HUES48 (cell line): Measurements from ENCODE around the gene PTPRN2.

Source experiments
- H3K27ac ChIP-seq: one replicate; pipeline ENCODE4 v1.7.0; 2013; ENCODE audit warnings: low read depth, low read length, inconsistent platforms
- H3K27me3 ChIP-seq: 2 replicates; pipeline ENCODE4 v1.6.1; 2013; ENCODE audit warnings: mild to moderate bottlenecking, low read length; ENCODE audit not compliant: control insufficient read depth, insufficient read depth
- H3K36me3 ChIP-seq: 2 replicates; pipeline ENCODE4 v1.6.1; 2013; ENCODE audit warnings: low read length; ENCODE audit not compliant: control insufficient read depth, insufficient read depth
- H3K4me1 ChIP-seq: 2 replicates; pipeline ENCODE4 v1.6.1; 2013; ENCODE audit warnings: mild to moderate bottlenecking, low read length; ENCODE audit not compliant: control insufficient read depth, insufficient read depth
- H3K4me3 ChIP-seq: 2 replicates; pipeline ENCODE4 v1.5.1; 2013; ENCODE audit warnings: mild to moderate bottlenecking, low read depth, low read length
- H3K9ac ChIP-seq: 2 replicates; pipeline ENCODE4 v1.6.1; 2013; ENCODE audit warnings: mild to moderate bottlenecking, low read depth, low read length, moderate library complexity
- H3K9me3 ChIP-seq: 2 replicates; pipeline ENCODE4 v1.6.1; 2013; ENCODE audit warnings: low read length; ENCODE audit not compliant: control insufficient read depth, insufficient read depth

The PTPRN2 gene

DNA sequence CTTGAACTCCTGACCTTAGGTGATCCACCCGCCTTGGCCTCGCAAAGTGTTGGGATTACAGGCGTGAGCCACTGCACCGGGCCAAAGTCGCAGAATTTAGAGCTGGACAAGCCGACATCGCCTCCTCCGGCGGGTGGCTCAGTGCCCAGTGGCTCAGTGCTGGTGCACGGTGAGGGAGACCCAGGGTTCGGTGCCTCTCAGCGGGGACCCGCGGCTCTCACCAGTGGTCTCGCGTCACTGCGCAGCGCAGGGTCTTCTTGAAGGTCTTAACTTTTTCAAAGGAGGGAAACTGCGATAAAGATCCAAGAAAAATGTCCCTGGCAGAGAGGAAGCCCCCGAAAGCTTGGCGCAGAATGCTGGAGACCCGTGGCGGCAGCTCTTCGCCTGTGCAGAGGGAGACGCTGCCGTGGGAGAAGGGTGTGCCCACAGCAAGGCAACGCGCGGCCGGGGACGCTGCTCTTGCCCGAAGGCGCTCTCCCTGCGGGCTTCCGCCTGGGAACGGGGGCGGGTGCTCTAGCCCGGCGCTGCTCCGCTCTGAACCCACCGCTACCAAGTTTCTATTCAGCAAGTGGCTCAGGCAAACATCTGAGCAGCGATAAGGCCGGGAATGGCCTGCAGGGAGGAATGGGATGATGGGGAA, 926.5 kb downstream of the PTPRN2 start:
- Histone ChIP-seq H3K27me3 (no peaks in the 10 kb centered on the region), H3K4me3 (no peak overlapping the region), H3K9me3 (no peaks in the 10 kb centered on the region), H3K4me1 (no peaks in the 10 kb centered on the region), H3K9ac (no peak overlapping the region), H3K36me3 (no peaks in the 10 kb centered on the region), H3K27ac (no peak overlapping the region)

DNA sequence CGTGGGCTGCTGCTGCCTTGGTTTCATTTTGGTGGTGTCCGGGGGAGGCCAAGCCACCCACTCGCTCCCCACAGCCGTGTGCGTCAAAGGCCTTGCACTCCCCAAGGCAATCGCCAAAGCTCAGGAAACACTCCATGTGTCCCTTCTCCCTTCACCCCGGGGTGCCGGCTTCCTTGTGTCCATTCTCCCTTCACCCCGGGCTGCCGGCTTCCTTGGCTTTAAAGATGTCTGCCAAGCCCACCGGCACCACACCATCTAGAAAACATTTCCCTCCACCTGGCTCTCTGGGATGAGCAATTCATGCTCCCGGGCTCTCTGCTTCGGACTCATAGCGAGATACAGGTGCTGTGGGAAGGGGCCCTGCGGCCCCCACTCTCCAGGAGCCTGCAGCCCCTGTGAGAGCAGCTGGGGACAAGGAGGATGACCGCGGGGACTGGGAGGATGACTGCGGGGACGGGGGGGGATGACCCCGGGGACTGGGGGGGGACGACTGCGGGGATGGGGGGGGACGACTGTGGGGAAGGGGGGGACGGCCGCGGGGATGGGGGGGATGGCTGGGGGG, 928.7 kb downstream of the PTPRN2 start:
- H3K27ac ChIP-seq, result no peak overlapping the region
- no peak overlapping the region for H3K9ac ChIP-seq
- H3K4me3 ChIP-seq, result no peak overlapping the region
- H3K9me3 ChIP-seq, result no peaks in the 10 kb centered on the region
- H3K4me1 ChIP-seq, result no peaks in the 10 kb centered on the region
- no peaks in the 10 kb centered on the region for H3K27me3 ChIP-seq
- H3K36me3 ChIP-seq, result no peaks in the 10 kb centered on the region

DNA sequence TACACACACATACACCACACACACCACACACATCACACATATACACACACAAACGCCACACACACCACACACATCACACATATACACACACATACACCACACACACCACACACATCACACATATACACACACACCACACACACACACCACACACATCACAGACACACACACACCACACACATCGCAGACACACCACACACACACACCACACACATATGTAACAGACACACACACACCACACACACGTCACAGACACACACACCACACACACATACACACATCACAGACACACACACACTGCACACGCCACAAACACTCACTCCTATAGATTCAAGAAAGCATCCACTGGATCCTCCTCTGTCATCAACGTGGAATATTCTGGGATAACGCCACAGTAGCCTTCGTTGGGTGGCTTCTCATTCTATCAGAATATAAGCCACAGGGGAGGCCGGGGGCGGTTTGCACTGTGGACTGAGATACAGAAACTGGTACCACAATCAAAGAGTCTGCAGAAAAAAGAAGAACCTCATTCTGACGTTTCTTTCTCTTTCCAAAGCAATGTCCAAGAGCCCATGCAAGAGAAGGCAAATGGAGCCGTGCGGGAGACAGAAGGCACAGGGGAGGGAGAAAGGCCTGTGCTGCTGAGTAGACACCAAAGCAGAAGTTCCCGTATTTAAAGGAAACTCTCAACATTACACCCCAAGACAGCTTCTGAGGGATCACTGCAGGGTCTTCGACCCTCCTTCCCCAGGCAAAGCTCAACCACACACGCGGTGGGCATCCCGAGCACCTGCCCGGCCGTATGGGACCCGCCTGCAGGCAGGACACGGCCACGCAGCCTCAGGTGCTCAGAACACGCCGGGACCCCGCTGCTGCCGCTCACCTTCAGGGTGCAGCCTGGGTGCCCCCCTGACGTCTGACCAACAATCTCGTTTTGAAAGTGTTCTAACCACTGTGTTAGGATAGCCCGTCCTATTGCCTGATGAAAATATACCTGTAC, 929.6 kb downstream of the PTPRN2 start:
- no peaks in the 10 kb centered on the region for H3K9me3 ChIP-seq
- no peak overlapping the region for H3K27ac ChIP-seq
- H3K9ac ChIP-seq, result no peak overlapping the region
- H3K4me1 ChIP-seq, result no peaks in the 10 kb centered on the region
- no peaks in the 10 kb centered on the region for H3K36me3 ChIP-seq
- H3K4me3 ChIP-seq, result no peak overlapping the region
- H3K27me3 ChIP-seq, result no peaks in the 10 kb centered on the region

DNA sequence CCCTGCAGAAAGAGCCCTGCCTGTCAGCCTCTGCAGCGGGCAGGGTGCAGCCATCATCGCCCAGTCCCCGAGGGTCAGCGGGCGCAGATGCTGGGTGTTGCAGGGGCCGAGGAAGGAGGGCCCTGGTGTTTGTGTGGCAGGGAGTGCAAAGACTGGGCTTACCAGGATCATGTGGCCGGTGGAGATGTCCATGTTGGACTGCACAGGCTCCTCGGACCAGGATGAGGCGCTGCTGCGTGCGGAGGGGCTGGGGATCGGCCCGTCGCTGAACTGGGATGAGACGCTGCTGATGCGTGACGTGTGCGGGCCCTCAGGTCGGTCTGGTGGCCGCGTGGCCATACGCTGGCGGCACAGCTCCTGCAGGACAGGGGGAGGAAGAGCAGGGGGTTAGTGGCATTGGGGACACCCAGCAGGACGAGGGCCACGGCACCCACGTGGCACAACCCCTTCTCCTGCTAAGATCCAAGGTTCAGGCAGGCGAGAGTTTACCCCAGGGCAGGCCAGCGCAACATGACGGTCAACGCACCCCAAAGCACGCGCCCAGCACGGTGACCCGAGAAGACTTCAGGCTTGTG, 931.3 kb downstream of the PTPRN2 start:
- no peaks in the 10 kb centered on the region for H3K27me3 ChIP-seq
- H3K9me3 ChIP-seq, result no peaks in the 10 kb centered on the region
- H3K9ac ChIP-seq, result no peak overlapping the region
- H3K4me3 ChIP-seq, result no peak overlapping the region
- no peaks in the 10 kb centered on the region for H3K36me3 ChIP-seq
- no peak overlapping the region for H3K27ac ChIP-seq
- no peaks in the 10 kb centered on the region for H3K4me1 ChIP-seq

DNA sequence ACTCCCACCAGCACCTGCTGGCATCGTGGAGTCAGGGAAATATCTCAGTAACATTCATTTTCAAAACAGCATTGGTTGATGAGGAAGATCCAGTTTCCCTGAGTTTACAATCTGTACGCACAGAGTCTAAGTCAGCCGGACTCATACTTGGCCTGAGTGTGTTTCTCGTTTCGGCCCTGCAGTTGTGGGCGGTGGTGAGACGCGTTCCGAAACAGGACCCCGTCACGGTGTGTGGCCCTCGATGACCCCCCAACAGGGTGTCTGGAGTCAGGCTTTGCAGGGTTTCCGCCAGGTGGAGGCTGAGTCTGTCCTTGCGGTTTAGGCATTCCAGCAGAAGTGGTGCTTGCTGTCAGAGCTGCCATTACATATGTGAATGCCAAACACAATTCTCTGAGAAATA, 933.3 kb downstream of the PTPRN2 start:
- no peak overlapping the region for H3K27ac ChIP-seq
- no peak overlapping the region for H3K4me3 ChIP-seq
- H3K27me3 ChIP-seq, result no peaks in the 10 kb centered on the region
- no peaks in the 10 kb centered on the region for H3K4me1 ChIP-seq
- H3K36me3 ChIP-seq, result no peaks in the 10 kb centered on the region
- no peaks in the 10 kb centered on the region for H3K9me3 ChIP-seq
- H3K9ac ChIP-seq, result no peak overlapping the region

DNA sequence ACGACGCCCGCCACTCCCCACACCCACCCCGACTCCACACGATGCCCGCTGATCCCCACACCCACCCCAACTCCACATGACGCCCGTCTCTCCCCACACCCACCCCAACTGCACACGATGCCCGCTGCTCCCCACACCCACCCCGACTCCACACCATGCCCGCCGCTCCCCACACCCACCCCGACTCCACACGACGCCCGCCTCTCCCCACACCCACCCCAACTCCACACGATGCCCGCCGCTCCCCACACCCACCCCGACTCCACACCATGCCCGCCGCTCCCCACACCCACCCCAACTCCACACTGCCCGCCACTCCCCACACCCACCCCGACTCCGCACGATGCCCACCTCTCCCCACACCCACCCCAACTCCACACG, 933.8 kb downstream of the PTPRN2 start:
- H3K9me3 ChIP-seq, result no peaks in the 10 kb centered on the region
- H3K4me3 ChIP-seq, result no peak overlapping the region
- H3K27me3 ChIP-seq, result no peaks in the 10 kb centered on the region
- H3K36me3 ChIP-seq, result no peaks in the 10 kb centered on the region
- H3K9ac ChIP-seq, result no peak overlapping the region
- H3K27ac ChIP-seq, result no peak overlapping the region
- no peaks in the 10 kb centered on the region for H3K4me1 ChIP-seq

DNA sequence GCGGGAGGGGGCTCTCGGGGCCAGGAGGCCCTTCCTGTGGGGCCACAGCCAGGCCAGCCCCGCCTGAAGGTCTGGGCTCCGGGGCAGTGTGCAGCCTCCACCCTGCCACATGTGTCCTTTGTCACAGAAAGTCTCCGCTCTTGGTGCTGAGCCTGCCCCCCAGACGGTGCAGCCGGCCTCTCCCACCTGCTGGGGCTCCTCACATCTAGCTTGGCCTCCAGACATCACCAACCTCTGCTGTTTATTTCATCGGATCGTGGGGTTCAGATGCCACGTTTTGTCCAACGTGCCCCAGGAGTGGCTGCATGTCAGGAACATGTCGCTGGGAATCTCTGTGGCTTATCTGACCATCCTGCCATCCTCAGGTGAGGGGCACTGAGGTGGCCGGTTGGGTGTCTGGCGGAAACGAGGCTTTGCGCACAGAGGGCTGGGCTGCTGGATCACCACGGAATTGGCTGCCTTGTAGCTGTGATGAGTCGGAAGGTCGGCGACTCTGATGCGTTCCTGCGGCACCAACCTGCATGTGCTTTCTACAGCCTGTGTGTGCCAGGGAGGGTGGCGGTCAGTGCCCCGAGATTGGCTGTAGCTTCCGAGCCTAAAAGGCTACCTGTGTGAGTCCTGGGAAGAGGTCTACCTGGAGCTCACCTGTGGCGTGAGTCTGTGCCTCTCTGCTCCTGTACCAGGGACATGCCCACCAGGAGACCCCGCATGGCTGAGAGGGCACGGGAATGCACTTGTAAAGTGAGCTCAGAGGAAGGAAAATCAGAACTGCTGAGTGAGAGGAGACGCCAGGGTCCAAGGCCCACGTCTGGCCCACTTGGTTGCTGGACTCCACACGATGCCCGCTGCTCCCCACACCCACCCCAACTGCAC, 934.4 kb downstream of the PTPRN2 start:
- no peaks in the 10 kb centered on the region for H3K36me3 ChIP-seq

DNA sequence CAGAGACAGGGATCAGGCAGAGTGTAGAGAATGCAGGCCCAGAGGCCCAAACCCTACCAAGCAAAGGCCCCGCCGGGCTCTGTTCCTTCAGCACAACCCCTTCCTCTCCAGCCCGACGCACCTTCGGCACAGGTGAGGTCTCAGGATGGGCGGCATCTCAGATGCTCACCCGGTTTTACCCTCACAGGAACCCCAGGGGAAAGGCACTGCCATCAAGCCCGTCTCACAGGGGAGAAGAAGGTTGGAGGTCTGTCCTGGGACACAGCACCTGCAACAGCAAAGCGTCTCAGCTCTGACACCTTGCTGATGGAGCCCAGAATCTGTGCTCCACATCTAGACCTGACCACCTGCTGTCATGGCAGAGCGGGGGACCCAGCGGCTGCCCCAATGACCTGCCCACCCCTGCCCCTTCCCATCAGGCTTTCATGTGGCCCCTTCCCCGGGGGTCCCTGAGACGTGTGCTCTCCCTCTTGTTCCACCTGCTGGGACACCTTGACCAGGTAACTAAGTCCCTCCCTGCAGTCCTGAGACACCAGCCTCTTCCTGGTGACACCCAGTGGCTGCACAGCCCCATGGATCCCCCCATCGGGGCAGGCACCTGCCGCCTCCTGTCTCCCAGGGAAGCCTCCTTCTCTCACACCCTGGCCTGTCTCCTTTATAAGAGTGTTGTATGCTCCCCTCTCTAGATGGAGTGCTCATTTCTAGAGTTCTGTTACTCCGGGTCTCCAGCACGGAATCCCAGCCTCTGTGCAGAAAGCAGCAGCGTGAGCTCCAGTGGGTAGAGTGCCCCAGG, 935.3 kb downstream of the PTPRN2 start:
- no peaks in the 10 kb centered on the region for H3K36me3 ChIP-seq
- no peak overlapping the region for H3K9ac ChIP-seq
- H3K4me3 ChIP-seq, result no peak overlapping the region
- H3K9me3 ChIP-seq, result no peaks in the 10 kb centered on the region
- no peaks in the 10 kb centered on the region for H3K4me1 ChIP-seq
- no peak overlapping the region for H3K27ac ChIP-seq
- no peaks in the 10 kb centered on the region for H3K27me3 ChIP-seq

More for the DNA sequence above, 934.4 kb downstream of the PTPRN2 start:
- Histone ChIP-seq H3K9me3 (no peaks in the 10 kb centered on the region), H3K4me1 (no peaks in the 10 kb centered on the region), H3K27me3 (no peaks in the 10 kb centered on the region), H3K9ac (no peak overlapping the region), H3K4me3 (no peak overlapping the region), H3K27ac (no peak overlapping the region)

DNA sequence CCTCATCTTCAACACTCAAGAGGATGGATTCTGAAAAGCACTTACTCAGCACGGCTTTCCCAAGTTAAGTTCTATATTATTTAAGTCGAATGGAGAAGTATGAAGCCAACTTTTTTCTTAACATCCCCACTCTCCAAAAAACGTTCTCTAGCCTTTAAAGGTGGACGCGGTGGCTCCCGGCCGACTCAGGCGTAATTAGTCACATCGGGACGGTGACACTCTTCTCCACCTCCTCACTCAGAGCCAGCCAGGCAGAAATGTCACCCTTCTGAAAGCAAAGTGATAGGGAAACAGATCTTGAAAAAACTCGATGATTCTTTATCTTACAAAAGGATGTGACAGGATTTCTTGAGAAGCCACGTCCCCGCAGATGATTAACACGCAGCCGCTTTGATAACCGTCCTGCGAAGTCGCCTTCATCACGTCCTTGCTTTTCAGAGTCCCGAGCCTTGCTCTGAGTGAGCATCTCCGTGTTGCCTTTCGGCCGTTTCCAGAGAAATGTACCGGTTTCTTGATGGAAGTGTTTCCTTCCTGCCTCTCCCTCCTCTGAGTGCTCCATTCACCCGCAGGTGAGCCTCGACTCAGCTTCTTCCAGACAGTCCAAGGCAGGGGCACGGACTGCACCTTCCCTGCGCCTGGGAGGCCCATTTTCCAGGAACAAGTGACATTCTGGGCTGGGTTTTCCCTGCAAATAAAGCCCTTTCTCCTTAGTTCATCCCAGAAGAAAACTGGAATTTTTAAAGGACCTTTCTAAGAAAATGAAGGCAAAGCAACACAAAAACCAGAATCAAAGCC, 936.1 kb downstream of the PTPRN2 start:
- no peak overlapping the region for H3K9ac ChIP-seq
- no peak overlapping the region for H3K27ac ChIP-seq
- no peak overlapping the region for H3K4me3 ChIP-seq
- no peaks in the 10 kb centered on the region for H3K4me1 ChIP-seq
- no peaks in the 10 kb centered on the region for H3K36me3 ChIP-seq
- no peaks in the 10 kb centered on the region for H3K9me3 ChIP-seq
- H3K27me3 ChIP-seq, result no peaks in the 10 kb centered on the region
